Motor neuron (in vitro differentiated cells): ENCODE results near the gene ST6GALNAC6. TPM values are rescaled to one million over a fixed set of nuclear protein-coding genes. Genes with fewer than 3 reads are reported as not detected.
A peak's percentile ranks its signal among the peaks of the same experiment; 100 is the strongest.
"Not testable (repeated sequence)": the region's sequence is repeated elsewhere in the genome, so short reads cannot be mapped to it uniquely, and the experiment has no call there.

Experiments used
- ATAC-seq, 8 experiments: fragments of 200-7000 bp; cut with Tn5 transposase; replicated peaks in 6 of 8; 2 replicates each; pipeline ENCODE4 v1.8.0; 2021; ENCODE audit warnings: mild to moderate bottlenecking in 8 of 8, moderate library complexity in 8 of 8
- H3K27ac ChIP-seq, 2 donors: fragments of 250-450 bp; sonication (Bioruptor Pico); 2 replicates each; pipeline ENCODE4 v1.9.0; 2021; ENCODE audit warnings: antibody characterized with exemption in 2 of 2, mild to moderate bottlenecking in 2 of 2, moderate library complexity in 1 of 2
- H3K4me1 ChIP-seq, 2 donors: fragments of 250-450 bp; sonication (Bioruptor Pico); replicated peaks in 1 of 2; 2 replicates each; pipeline ENCODE4 v1.6.1; 2021; ENCODE audit warnings: antibody characterized with exemption in 2 of 2, mild to moderate bottlenecking in 2 of 2, moderate library complexity in 1 of 2
- H3K4me3 ChIP-seq, 5 donors: fragments of 250-450 bp; sonication (Bioruptor Pico); 2 replicates each; pipeline ENCODE4 v1.9.0; 2021; ENCODE audit warnings: antibody characterized with exemption in 5 of 5, mild to moderate bottlenecking in 5 of 5, moderate library complexity in 4 of 5
- WGBS, 10 experiments: fragments of 450-650 bp; shearing (Covaris generic); methylation state at CpG; one replicate each; pipeline ENCODE4 v1.0.0; 2022; 5-methylcytosine and 5-hydroxymethylcytosine counted together
- in situ Hi-C, 9 experiments: fragments of 400-800 bp; cut with MboI; loops; one replicate each; pipeline ENCODE4 v1.15.0; 2021; ENCODE audit warnings: low sequenced_read_pairs in 9 of 9, low pct_unique_long_range_greater_than_20kb in 2 of 9; ENCODE audit not compliant: unreplicated experiment in 9 of 9
- total RNA-seq, 8 experiments: library from RNA; unstranded; fragments of 300-600 nt; gene quantifications; 2 replicates each; pipeline versions ENCODE4 v1.2.3 to v1.2.4, GENCODE V29; 2022

ST6GALNAC6 gene
- total RNA-seq, 8 experiments from 2014 or later: 5.6 to 48.8 (median 17.5) TPM

- H3K27ac ChIP-seq, H3K4me3 ChIP-seq, ATAC-seq, in situ Hi-C loops: not testable (repeated sequence)
- peaks cover 9 to 16% of the 10 kb centered on the region in 2 donors for H3K4me1 ChIP-seq
- 80 to 100% (median 95%) methylated on average over 1 to 3 of the region's 3 CpGs; no CpG with 5 or more reads in 2 of the 10 experiments for WGBS, 10 experiments
Measured at GRCh38 chr9:127881715-127882114, 17.7 kb downstream of the ST6GALNAC6 start.

GRCh38 chr9:127880143-127880542 is 19.3 kb downstream of the ST6GALNAC6 start:
- 54 to 100% (median 75%) methylated on average over 1 to 8 of the region's 8 CpGs; no CpG with 5 or more reads in 1 of the 10 experiments for WGBS, 10 experiments
- ATAC-seq: no peak
- in situ Hi-C loops: no loop called here

DNA sequence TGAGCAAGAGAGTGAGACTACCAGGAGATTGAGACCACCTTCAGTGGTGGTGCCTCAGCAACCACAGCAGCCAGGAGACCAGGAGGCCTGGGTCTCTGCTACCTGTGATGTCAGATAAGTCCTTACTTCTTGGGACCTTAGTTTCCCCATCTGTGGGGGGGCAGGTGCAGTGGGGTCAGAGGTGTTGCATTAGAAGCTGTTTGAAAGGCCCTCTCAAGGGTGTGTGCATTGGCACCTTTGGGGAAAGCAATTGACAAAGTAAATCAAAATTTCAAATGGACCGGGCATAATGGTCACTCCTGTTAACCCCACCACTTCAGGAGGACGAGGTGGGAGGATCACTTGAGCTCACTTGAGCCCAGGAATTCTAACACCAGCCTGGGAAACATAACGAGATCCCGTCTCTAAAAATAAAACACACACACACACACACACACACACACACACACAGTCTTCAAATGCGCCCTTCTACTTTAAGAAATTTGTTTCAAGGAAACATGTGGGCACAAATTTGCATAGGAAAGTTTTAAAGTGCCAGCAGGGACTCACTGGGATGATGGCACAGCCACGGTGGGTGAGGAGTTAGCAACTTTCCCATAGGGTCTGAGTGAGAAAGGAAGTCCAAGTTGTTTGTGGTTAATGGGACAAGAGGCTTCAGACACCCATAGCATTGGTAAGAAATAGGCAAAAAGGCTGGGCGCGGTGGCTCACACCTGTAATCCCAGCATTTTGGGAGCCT is 20.6 kb downstream of the ST6GALNAC6 start:
- ATAC-seq: no peak
- Histone ChIP-seq H3K4me1 (peaks cover 21 to 40% of the 10 kb centered on the region in 2 donors), H3K4me3 (no peak overlapping the region), H3K27ac (no peak overlapping the region)
- in situ Hi-C loops: no loop called here
- 68 to 100% (median 85%) methylated on average over 1 to 6 of the region's 8 CpGs; no CpG with 5 or more reads in 6 of the 10 experiments for WGBS, 10 experiments

More at GRCh38 chr9:127880143-127880542, 19.3 kb downstream of the ST6GALNAC6 start:
- Histone ChIP-seq H3K4me3 (no peak overlapping the region), H3K27ac (no peak overlapping the region), H3K4me1 (peaks cover 19 to 31% of the 10 kb centered on the region in 2 donors)

- in situ Hi-C loops: no loop called here
- Histone ChIP-seq H3K4me1 (peaks cover 28 to 47% of the 10 kb centered on the region in 2 donors), H3K27ac (peak overlapping the region; percentile 40 to 78), H3K4me3 (peak overlapping the region; percentile 35 to 62 (median 40))
- peak in 7 of 8 experiments; percentile 0 to 13 (median 3) for ATAC-seq
- 0 to 76% (median 72%) methylated on average over 2 to 9 of the region's 18 CpGs; no CpG with 5 or more reads in 7 of the 10 experiments for WGBS, 10 experiments
Measured at GRCh38 chr9:127878001-127878651, 21.3 kb downstream of the ST6GALNAC6 start.

- Histone ChIP-seq H3K4me3 (peak within 1 kb of the TSS; percentile 35 to 62 (median 40)), H3K27ac (peak within 1 kb of the TSS; percentile 40 to 78), H3K4me1 (peaks cover 33 to 53% of the 10 kb centered on the region in 2 donors)
- WGBS, 10 experiments: 3% methylated on average over 7 of the region's 44 CpGs; no CpG with 5 or more reads in 9 of the 10 experiments
- ATAC-seq: peak; percentile 61 to 84 (median 74)
- in situ Hi-C loops: no loop called here
Measured at GRCh38 chr9:127877566-127877998, 21.8 kb downstream of the ST6GALNAC6 start, which contains the start of gene AK1. TSS of gene AK1 (minus strand) at chr9:127877675. CDS start at chr9:127874617, 3,058 bp downstream.

DNA sequence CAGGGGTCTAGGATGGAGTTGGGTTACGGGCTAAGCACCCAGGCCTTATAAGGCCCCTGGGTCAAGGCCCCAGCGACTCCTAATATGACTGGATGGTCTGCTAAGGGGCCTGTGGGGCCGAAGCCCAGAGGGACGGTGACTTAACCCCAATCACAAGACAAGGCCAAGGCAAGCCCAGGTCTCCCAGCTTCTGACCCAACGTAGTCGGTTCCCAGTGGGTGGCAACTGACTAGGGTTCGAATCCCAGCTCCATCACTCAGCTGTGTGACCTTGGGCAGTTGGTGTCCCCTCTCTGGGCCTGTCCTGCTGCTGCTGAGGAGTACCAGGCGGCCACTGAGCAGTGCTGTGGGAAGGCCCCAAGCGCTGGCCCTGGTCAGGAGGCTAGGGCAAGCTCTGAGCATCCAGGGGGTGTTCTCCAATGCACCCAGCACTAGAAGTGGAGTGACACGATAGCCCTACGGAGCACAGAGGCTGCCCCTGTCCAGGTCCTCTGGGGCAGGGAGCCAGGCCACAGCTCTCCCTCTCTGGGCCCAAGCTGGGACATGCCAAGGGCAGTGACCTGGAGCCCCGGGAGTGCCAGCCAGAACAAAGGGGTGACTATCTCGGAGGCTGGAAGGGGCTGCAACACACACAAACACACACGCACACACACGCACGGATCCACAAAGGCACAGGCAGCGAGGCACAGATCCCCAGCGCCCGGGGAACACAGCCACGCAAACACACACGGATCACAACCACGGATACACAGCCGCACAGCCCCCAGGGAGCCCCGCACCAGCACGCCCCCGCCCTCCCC is 22.4 kb downstream of the ST6GALNAC6 start:
- Histone ChIP-seq H3K4me3 (peak overlapping the region; percentile 35 to 62 (median 40)), H3K27ac (peak overlapping the region; percentile 40 to 78), H3K4me1 (peaks cover 33 to 58% of the 10 kb centered on the region in 2 donors)
- 0 to 80% (median 44%) methylated on average over 1 to 7 of the region's 26 CpGs; no CpG with 5 or more reads in 4 of the 10 experiments for WGBS, 10 experiments
- in situ Hi-C loops: no loop called here
- ATAC-seq: peak in 7 of 8 experiments; percentile 7 to 61 (median 43)

DNA sequence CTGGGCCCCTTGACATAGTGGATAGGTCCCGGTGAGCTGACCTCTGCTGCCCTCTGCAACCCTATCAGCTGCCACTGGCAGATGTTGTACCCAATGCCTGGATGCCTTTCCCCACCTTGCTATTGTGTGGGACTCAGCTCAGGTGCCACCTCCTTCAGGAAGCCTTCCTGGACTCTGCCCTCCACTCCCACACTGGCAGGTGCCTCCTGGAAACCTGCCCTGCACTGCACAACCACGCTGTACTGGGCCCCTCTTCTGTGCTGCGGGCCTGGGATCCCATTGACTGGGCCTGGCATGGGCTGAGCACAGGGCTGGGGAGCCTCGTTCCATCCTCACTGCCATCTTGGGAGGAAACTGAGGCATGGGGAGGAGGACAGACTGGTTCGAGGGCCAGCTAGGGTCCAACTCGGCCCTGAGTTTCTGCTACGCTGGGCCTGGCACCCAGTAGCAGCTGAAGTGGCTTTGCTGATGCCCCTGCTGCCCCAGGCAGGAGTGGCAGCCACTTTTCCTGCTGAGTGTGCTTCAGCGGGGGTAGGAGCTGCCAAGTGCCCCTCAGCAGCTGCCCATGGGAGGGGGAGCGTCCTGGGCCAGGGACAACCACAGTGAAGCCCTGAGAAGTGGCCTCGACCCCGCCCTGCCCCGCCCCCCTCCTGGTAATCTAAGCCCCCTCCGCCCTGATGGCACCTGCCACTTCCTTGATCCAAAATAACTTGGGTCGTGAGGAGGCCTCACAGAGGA is 23.2 kb downstream of the ST6GALNAC6 start:
- no peak overlapping the region for H3K4me3 ChIP-seq

DNA sequence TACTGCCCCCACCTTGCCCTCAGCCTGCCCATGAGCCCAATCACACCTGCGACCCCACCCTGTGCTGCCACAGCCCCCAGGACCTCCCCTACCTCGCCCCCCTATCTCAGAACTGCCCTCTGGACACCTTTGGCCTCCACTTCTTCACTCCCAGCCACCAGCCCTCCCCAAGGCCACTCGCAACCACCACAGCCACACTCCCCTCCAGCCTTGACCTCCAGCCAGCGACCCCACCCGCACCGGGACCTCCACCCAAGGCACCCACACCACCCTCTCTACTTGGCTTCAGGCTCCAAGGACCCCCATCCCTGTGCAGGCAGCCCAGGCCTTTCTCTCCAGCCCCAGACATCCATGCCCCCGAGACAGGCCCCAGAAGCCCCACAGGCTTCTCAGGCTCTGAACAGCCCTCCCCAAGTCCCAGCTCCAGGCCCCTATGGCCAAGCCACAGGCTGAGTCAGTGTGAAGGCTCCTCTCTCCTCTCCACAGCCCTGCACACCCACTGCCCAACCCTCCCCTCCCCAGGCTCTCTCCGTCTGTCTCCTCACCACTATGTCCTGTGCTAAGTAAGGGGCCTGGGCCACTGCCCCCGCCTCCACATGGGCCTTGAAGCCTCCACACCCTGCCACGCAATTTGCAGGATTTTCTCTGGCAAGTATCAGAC is 24.0 kb downstream of the ST6GALNAC6 start:
- Histone ChIP-seq H3K27ac (peak overlapping the region in 1 of 2 donors; percentile 73), H3K4me1 (peaks cover 33 to 58% of the 10 kb centered on the region in 2 donors), H3K4me3 (no peak overlapping the region)
- ATAC-seq: peak in 7 of 8 experiments; percentile 19 to 55 (median 34)
- in situ Hi-C loops: no loop called here
- 100% methylated on average over 2 of the region's 10 CpGs; no CpG with 5 or more reads in 9 of the 10 experiments for WGBS, 10 experiments

More for the DNA sequence above, 23.2 kb downstream of the ST6GALNAC6 start:
- in situ Hi-C loops: no loop called here
- 58 to 100% (median 100%) methylated on average over 1 to 2 of the region's 14 CpGs; no CpG with 5 or more reads in 7 of the 10 experiments for WGBS, 10 experiments
- peak overlapping the region in 1 of 2 donors; percentile 73 for H3K27ac ChIP-seq
- ATAC-seq: no peak
- H3K4me1 ChIP-seq: peaks cover 33 to 58% of the 10 kb centered on the region in 2 donors

- in situ Hi-C loops: no loop called here
- ATAC-seq: no peak
- WGBS, 10 experiments: 70 to 80% (median 76%) methylated on average over 2 to 3 of the region's 19 CpGs; no CpG with 5 or more reads in 7 of the 10 experiments
- no peak overlapping the region for H3K4me3 ChIP-seq
- peak overlapping the region in 1 of 2 donors; percentile 37 for H3K27ac ChIP-seq
- peaks cover 33 to 58% of the 10 kb centered on the region in 2 donors for H3K4me1 ChIP-seq
Measured at GRCh38 chr9:127874301-127875221, 24.8 kb downstream of the ST6GALNAC6 start.

DNA sequence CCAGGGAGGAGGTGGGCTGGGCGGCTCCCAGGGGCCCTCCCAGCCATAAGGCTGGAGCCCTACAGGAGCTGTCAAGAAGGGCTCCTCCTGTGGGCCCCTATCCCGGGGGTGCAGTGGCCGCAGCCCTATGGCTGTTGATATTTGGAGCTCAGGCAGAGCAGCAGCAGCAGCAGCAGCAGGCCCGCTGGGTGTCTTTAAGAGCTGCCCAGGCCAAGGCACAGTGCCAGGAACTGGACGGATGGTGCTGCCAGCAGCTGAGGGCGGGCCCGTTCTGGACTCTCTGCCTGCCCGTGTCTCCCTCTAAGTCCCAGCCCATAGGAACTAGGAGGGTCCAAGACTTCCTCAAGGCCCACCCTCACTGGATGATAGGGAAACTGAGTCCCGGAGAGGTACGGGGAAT is 25.5 kb downstream of the ST6GALNAC6 start:
- in situ Hi-C loops: no loop called here
- H3K27ac ChIP-seq: peak overlapping the region in 1 of 2 donors; percentile 37
- WGBS, 10 experiments: 0 to 90% (median 62%) methylated on average over 1 to 2 of the region's 10 CpGs; no CpG with 5 or more reads in 6 of the 10 experiments
- H3K4me1 ChIP-seq: peaks cover 33 to 58% of the 10 kb centered on the region in 2 donors
- peak in 1 of 8 experiments; percentile 8 for ATAC-seq
- H3K4me3 ChIP-seq: no peak overlapping the region
